Central memory CD8-positive, alpha-beta T cell (primary cell): Measurements from ENCODE around the gene LTBP4.

Source experiments
- ATAC-seq: fragments of 150-1000 bp; cut with Tn5 transposase; replicated peaks from 2 replicates; pipeline ENCODE4 v1.10.0; 2022; ENCODE audit warnings: mild to moderate bottlenecking, moderate FRiP score, moderate number of reproducible peaks; ENCODE audit not compliant: poor library complexity, severe bottlenecking; ENCODE audit errors: extremely low read depth
- DNase-seq, 2 donors: peaks; one replicate each; pipeline ENCODE4 v3.0.0; 2021; ENCODE audit warnings: low spot score in 2 of 2
- H3K27ac Mint-ChIP-seq: one replicate; pipeline ENCODE4 v1.8.0; 2022; ENCODE audit warnings: low read depth, mild to moderate bottlenecking, moderate library complexity, mixed read lengths
- H3K27me3 Mint-ChIP-seq: one replicate; pipeline ENCODE4 v1.8.0; 2022; ENCODE audit warnings: mixed read lengths
- H3K36me3 Mint-ChIP-seq: one replicate; pipeline ENCODE4 v1.8.0; 2022; ENCODE audit warnings: mild to moderate bottlenecking, moderate library complexity, mixed read lengths; ENCODE audit not compliant: insufficient read depth
- H3K4me1 Mint-ChIP-seq: one replicate; pipeline ENCODE4 v1.8.0; 2022; ENCODE audit warnings: mixed read lengths
- H3K4me3 Mint-ChIP-seq: one replicate; pipeline ENCODE4 v1.8.0; 2022; ENCODE audit warnings: mild to moderate bottlenecking, moderate library complexity, mixed read lengths
- H3K9me3 Mint-ChIP-seq: one replicate; pipeline ENCODE4 v1.8.0; 2022; ENCODE audit warnings: mixed read lengths

The LTBP4 gene

DNA sequence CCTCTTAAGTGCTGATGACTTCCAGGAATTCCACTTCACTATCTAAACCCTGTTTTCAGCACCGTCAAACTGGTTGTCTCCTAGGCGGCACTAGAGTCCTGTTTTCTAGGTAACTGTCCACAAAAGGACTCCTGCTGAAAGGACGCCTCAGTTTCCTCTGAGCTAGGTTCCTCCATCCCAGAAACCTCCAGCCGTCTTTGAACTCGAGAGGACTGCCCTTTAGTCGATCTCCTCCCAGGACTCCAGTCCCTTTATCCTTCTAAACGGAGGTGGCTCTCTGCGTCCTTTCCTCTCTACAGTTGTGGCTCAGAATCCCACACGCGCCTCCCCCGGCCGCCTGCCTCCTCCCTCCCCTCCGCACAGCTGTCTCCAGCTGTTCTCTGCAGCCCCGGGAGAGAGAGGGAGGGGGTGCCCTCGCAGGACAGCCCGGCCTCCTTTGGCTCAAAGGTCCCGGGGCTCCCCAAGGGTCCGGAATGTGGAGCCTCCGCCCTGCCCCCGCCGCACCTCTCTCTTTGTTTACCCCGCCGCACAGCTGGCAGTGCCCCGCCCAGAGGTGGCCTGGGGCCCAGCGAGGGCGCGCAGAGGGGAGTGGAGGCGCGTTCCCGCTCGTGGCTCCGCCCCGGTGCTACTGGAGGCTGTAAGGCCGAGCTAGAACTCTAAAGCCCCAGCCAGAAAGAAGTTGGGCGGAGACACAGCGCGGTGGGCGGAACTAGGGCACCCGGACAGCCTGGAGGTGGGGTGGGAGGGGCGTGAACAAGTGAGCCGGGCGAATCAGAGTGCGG lies 2.4 kb downstream of the LTBP4 start:
- H3K9me3 Mint-ChIP-seq, result no peaks in the 10 kb centered on the region
- H3K4me1 Mint-ChIP-seq, result peaks cover 70% of the 10 kb centered on the region
- ATAC-seq, result peak; percentile 63
- peaks cover 18% of the 10 kb centered on the region for H3K36me3 Mint-ChIP-seq
- H3K27me3 Mint-ChIP-seq, result peaks cover 45% of the 10 kb centered on the region
- peak overlapping the region; percentile 82 for H3K4me3 Mint-ChIP-seq
- peak overlapping the region; percentile 77 for H3K27ac Mint-ChIP-seq
- DNase-seq, result peak; percentile 96 to 97

- DNase-seq, result no peak
- no peak for ATAC-seq
- Mint-ChIP-seq H3K27ac (peak overlapping the region; percentile 77), H3K36me3 (peaks cover 18% of the 10 kb centered on the region), H3K4me1 (peaks cover 72% of the 10 kb centered on the region), H3K27me3 (peaks cover 39% of the 10 kb centered on the region), H3K9me3 (no peaks in the 10 kb centered on the region), H3K4me3 (peak overlapping the region; percentile 82)
Measured at GRCh38 chr19:40604171-40604646, 3.0 kb downstream of the LTBP4 start.

- no peak for ATAC-seq
- Mint-ChIP-seq H3K4me3 (peak overlapping the region; percentile 82), H3K9me3 (no peaks in the 10 kb centered on the region), H3K27ac (peak overlapping the region; percentile 77), H3K36me3 (peaks cover 19% of the 10 kb centered on the region), H3K4me1 (peaks cover 69% of the 10 kb centered on the region), H3K27me3 (peaks cover 34% of the 10 kb centered on the region)
- DNase-seq, result no peak
Measured at GRCh38 chr19:40604647-40605215, 3.6 kb downstream of the LTBP4 start.

DNA sequence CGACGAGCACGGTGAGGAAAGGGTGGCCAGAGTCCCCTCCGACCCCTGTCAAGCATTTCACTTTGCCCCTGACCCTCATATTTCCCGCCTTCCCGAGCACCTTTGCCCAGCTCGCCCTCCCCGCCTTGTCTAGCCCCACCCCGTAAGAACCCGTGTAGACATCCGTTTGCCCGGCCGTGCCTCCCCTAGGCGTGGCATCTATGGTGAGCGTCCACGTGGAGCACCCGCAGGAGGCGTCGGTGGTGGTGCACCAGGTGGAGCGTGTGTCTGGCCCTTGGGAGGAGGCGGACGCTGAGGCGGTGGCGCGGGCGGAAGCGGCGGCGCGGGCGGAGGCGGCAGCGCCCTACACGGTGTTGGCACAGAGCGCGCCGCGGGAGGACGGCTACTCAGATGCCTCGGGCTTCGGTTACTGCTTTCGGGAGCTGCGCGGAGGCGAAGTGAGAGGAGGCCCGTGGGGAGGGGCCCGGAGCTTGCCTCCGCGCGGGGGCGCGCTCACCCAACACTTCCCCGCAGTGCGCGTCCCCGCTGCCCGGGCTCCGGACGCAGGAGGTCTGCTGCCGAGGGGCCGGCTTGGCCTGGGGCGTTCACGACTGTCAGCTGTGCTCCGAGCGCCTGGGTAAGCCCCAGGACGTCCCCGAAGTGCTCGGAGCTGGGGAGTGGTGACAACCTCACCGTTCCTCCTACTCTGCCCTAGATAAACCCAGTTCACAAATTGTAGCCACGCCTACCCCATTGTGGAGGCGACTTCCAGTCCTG lies 4.2 kb downstream of the LTBP4 start:
- Mint-ChIP-seq H3K36me3 (peaks cover 22% of the 10 kb centered on the region), H3K27me3 (peaks cover 27% of the 10 kb centered on the region), H3K27ac (peak overlapping the region; percentile 77), H3K9me3 (no peaks in the 10 kb centered on the region), H3K4me1 (peaks cover 74% of the 10 kb centered on the region), H3K4me3 (peak overlapping the region; percentile 82)
- ATAC-seq, result peak; percentile 63
- peak; percentile 66 to 78 for DNase-seq

DNA sequence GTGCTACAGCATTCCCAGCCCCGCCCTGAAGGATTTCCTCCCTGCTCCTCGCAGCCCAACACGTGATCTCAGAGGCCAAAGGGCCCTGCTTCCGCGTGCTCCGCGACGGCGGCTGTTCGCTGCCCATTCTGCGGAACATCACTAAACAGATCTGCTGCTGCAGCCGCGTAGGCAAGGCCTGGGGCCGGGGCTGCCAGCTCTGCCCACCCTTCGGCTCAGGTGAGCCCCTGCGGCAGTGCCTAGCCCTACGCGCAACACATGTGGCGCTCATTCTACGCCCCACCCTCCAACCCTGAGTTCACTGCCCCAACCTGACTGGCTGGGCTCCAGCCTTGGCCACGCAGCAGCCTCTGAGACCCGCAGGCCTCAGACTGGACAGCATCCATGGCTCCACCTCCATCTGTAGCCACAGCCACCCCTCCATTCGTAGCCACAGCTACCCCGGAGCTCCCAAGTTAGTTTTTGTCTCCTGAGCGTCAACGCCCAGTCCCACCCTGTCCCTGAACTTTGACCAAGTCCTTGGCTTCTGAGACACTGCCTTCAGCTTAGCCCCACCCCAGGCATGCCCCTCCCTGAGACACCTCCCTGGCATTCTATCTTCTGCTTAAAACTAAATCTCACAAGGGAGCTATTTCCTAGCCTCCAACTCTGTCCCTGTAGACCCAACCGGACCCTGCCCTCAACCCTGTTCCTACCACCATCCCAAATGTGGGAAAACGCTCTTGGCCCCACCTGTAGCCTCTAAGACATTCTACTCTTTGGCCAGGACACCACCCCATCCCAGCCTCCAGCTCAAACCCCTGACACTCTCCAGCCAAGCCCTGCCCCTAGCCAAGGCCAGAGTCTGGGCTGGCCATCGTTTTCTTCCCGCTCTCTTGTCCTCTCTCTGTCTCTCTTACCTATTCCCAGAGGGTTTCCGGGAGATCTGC lies 6.4 kb downstream of the LTBP4 start:
- H3K27ac Mint-ChIP-seq, result peak overlapping the region; percentile 88
- peaks cover 18% of the 10 kb centered on the region for H3K36me3 Mint-ChIP-seq
- peaks cover 74% of the 10 kb centered on the region for H3K4me1 Mint-ChIP-seq
- peaks cover 7% of the 10 kb centered on the region for H3K27me3 Mint-ChIP-seq
- DNase-seq (no peak), ATAC-seq (no peak)
- H3K4me3 Mint-ChIP-seq, result peak overlapping the region; percentile 82
- no peaks in the 10 kb centered on the region for H3K9me3 Mint-ChIP-seq

- DNase-seq (no peak), ATAC-seq (no peak)
- H3K36me3 Mint-ChIP-seq, result peaks cover 18% of the 10 kb centered on the region
- H3K27ac Mint-ChIP-seq, result peak overlapping the region; percentile 88
- H3K4me1 Mint-ChIP-seq, result peaks cover 73% of the 10 kb centered on the region
- H3K4me3 Mint-ChIP-seq, result peak overlapping the region; percentile 75
- no peaks in the 10 kb centered on the region for H3K9me3 Mint-ChIP-seq
- H3K27me3 Mint-ChIP-seq, result peaks cover under 1% of the 10 kb centered on the region
Measured at GRCh38 chr19:40608240-40608621, 7.1 kb downstream of the LTBP4 start.

DNA sequence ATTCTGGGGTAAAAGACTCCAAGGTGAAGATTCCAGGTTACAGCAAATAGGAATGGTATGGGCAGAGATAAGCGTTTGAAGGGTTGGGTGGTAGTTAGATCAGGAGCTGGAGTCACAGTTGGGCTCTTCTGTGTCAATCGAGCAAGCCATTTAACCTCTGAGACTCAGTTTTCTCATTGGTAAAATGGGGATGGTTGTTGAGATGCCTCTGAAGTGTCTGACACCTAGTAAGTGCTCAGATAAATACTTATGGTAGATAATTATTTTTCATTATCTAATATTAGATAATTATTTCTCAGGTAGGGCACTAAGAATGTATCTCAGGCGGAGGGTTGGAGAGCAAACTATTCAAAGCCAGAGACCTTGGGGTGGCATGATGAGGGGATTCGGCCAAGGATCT lies 7.8 kb downstream of the LTBP4 start:
- peak overlapping the region; percentile 88 for H3K27ac Mint-ChIP-seq
- H3K9me3 Mint-ChIP-seq, result no peaks in the 10 kb centered on the region
- DNase-seq (no peak), ATAC-seq (no peak)
- H3K36me3 Mint-ChIP-seq, result peaks cover 20% of the 10 kb centered on the region
- peak overlapping the region; percentile 75 for H3K4me3 Mint-ChIP-seq
- peaks cover 74% of the 10 kb centered on the region for H3K4me1 Mint-ChIP-seq
- H3K27me3 Mint-ChIP-seq, result no peaks in the 10 kb centered on the region

DNA sequence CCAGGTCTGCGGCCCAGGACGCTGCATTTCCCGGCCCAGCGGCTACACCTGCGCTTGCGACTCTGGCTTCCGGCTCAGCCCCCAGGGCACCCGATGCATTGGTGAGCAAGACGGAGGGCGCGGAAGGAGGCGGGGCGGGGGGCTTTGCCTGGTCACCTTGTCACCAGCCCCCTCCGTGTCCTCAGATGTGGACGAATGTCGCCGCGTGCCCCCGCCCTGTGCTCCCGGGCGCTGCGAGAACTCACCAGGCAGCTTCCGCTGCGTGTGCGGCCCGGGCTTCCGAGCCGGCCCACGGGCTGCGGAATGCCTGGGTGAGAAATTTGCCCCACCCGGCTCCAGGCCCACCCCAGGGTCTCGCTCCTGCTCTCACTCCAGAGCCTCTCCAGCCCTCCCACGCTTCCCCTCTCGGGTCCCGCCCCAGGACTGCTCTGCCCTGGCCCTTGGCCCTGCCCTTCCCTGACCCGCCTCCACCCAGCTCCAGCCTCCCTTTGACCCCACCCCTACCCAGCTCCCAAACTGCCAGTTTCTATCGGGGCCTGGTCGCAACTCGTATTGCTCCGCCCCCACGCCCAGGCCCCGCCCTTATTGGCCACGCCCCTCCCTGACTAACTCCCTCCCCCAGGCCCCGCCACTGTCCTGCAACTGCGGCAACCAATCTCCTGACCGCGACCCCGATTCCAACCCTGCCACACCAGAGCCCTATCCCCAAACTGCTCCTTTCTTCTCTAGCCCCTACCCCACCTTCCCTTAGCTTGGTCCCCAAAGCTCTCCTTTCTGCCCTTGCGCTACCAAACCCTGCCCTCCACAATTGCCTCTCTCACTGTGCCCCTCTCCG lies 8.6 kb downstream of the LTBP4 start:
- DNase-seq (peak; percentile 74 to 78), ATAC-seq (peak; percentile 22)
- Mint-ChIP-seq H3K27ac (peak overlapping the region; percentile 88), H3K4me1 (peaks cover 77% of the 10 kb centered on the region), H3K36me3 (peaks cover 20% of the 10 kb centered on the region), H3K9me3 (no peaks in the 10 kb centered on the region), H3K4me3 (peak overlapping the region; percentile 75), H3K27me3 (no peaks in the 10 kb centered on the region)

DNA sequence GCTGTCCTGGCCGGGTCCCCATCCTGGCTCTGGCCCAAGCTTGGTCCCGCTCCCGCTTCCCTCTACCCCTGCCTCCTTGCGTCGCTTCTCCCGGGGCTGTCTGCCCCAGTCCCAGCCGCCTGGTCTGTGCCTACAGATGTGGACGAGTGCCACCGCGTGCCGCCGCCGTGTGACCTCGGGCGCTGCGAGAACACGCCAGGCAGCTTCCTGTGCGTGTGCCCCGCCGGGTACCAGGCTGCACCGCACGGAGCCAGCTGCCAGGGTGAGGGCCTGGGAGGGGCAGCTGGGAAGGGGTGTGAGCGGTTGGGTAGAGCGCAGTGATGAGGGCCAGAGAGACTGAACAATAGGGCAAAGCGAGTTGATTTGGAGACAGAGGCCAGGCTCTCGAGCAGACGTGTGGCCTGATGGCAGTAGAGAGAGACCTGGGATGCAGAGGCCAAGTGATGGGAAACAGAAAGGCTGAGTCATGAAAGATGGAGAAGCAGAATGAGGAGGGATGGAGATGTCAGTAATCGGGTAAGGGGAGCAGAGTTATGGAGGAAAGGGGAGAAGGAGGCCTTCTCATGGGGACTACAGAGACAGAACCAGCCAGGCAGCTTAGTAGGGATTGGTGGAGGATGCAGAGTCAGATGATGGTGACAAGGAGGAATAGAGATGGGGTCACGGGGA lies 9.4 kb downstream of the LTBP4 start:
- peak overlapping the region; percentile 75 for H3K4me3 Mint-ChIP-seq
- ATAC-seq (peak; percentile 47), DNase-seq (peak; percentile 56 to 66)
- peak overlapping the region; percentile 88 for H3K27ac Mint-ChIP-seq
- H3K36me3 Mint-ChIP-seq, result peaks cover 17% of the 10 kb centered on the region
- no peaks in the 10 kb centered on the region for H3K27me3 Mint-ChIP-seq
- peaks cover 77% of the 10 kb centered on the region for H3K4me1 Mint-ChIP-seq
- H3K9me3 Mint-ChIP-seq, result no peaks in the 10 kb centered on the region

- Mint-ChIP-seq H3K27me3 (no peaks in the 10 kb centered on the region), H3K4me1 (peaks cover 76% of the 10 kb centered on the region), H3K36me3 (peaks cover 15% of the 10 kb centered on the region), H3K9me3 (no peaks in the 10 kb centered on the region), H3K27ac (peak overlapping the region; percentile 88), H3K4me3 (peak overlapping the region; percentile 75)
- DNase-seq (no peak), ATAC-seq (peak; percentile 3)
Measured at GRCh38 chr19:40611096-40611495, 9.9 kb downstream of the LTBP4 start.
